SK-N-SH (cell line): ENCODE data around the gene TMOD4. TPM values are rescaled to one million over a fixed set of nuclear protein-coding genes. Genes with fewer than 3 reads are reported as not detected.

ENCODE experiments used
- CTCF ChIA-PET: fragments of 300-600, 350-600 bp; formaldehyde crosslinking; extraction: SDS; loops from one replicate; lab custom pipeline; 2021; lab: Yijun Ruan, JAX
- POLR2A ChIA-PET: fragments of 350-600 bp; sonication (Branson Sonifier 250); formaldehyde crosslinking; extraction: SDS; loops from one replicate; lab custom pipeline; 2020; ENCODE audit warnings: antibody characterized with exemption, inconsistent platforms; lab: Yijun Ruan, JAX
- DNase-seq: peaks from one replicate; pipeline ENCODE4 v3.0.0; 2012
- H2AFZ ChIP-seq: fragments of 200-600 bp; sonication (generic); 2 replicates; pipeline ENCODE4 v1.8.1; 2016; ENCODE audit warnings: antibody characterized with exemption, mild to moderate bottlenecking, low read depth
- H3F3A ChIP-seq: fragments of 200-600 bp; sonication (generic); replicated peaks from 2 replicates; pipeline ENCODE3; 2016; ENCODE audit warnings: antibody characterized with exemption, mild to moderate bottlenecking; ENCODE audit not compliant: insufficient read depth
- H3K27ac ChIP-seq, 2 experiments: fragments of 200-500 bp in 1 of 2; fragments of 200-600 bp in 1 of 2; sonication (Bioruptor generic) in 1 of 2; sonication (generic), shearing (Covaris generic) in 1 of 2; 2 replicates each; pipeline versions ENCODE4 v1.5.1 to v1.6.1; 2014 to 2016; ENCODE audit warnings: low read depth in 2 of 2, inconsistent platforms in 1 of 2, low read length in 1 of 2, mild to moderate bottlenecking in 1 of 2, mixed read lengths in 1 of 2
- H3K27me3 ChIP-seq: fragments of 200-600 bp; sonication (generic), shearing (Covaris generic); 2 replicates; pipeline ENCODE4 v1.6.1; 2016; ENCODE audit warnings: mixed run types; ENCODE audit not compliant: insufficient read depth
- H3K36me3 ChIP-seq, 2 experiments: fragments of 200-500 bp in 1 of 2; fragments of 200-600 bp in 1 of 2; sonication (Bioruptor generic) in 1 of 2; sonication (generic) in 1 of 2; replicated peaks in 1 of 2; 2 replicates each; pipeline versions ENCODE3 to v1.5.1; 2014 to 2016; ENCODE audit warnings: low read length in 1 of 2, mild to moderate bottlenecking in 1 of 2; ENCODE audit not compliant: insufficient read depth in 2 of 2, control insufficient read depth in 1 of 2
- H3K4me1 ChIP-seq, 2 experiments: fragments of 200-500 bp in 1 of 2; fragments of 200-600 bp in 1 of 2; sonication (Bioruptor generic) in 1 of 2; sonication (generic), shearing (Covaris generic) in 1 of 2; 2 replicates each; pipeline versions ENCODE4 v1.5.1 to v1.6.1; 2014 to 2016; ENCODE audit warnings: low read depth in 1 of 2, low read length in 1 of 2, mixed run types in 1 of 2; ENCODE audit not compliant: insufficient read depth in 2 of 2, control insufficient read depth in 1 of 2
- H3K4me2 ChIP-seq: fragments of 200-600 bp; sonication (generic), shearing (Covaris generic); 2 replicates; pipeline ENCODE4 v1.6.1; 2017; ENCODE audit warnings: mixed run types
- H3K4me3 ChIP-seq, 2 experiments: fragments of 200-500 bp in 1 of 2; fragments of 200-600 bp in 1 of 2; sonication (Bioruptor generic) in 1 of 2; sonication (generic), shearing (Covaris generic) in 1 of 2; 2 replicates each; pipeline versions ENCODE4 v1.5.1 to v1.8.1; 2014 to 2016; ENCODE audit warnings: low read depth in 2 of 2, inconsistent platforms in 1 of 2, low read length in 1 of 2, mild to moderate bottlenecking in 1 of 2, mixed read lengths in 1 of 2, moderate library complexity in 1 of 2
- H3K79me2 ChIP-seq: fragments of 200-600 bp; sonication (generic); 2 replicates; pipeline ENCODE4 v1.8.1; 2017; ENCODE audit warnings: mild to moderate bottlenecking; ENCODE audit not compliant: insufficient read depth
- H3K9ac ChIP-seq: fragments of 200-600 bp; sonication (generic); 2 replicates; pipeline ENCODE4 v1.6.1; 2017; ENCODE audit warnings: mixed run types
- H3K9me2 ChIP-seq: fragments of 200-600 bp; sonication (generic); 2 replicates; pipeline ENCODE4 v1.6.1; 2017; ENCODE audit warnings: mixed run types
- H3K9me3 ChIP-seq: fragments of 200-600 bp; sonication (generic); 2 replicates; pipeline ENCODE4 v1.6.1; 2017; ENCODE audit warnings: mixed run types, mild to moderate bottlenecking, moderate library complexity
- H4K20me1 ChIP-seq: fragments of 200-600 bp; sonication (generic); 2 replicates; pipeline ENCODE4 v1.6.1; 2017; ENCODE audit warnings: mild to moderate bottlenecking, mixed run types; ENCODE audit not compliant: insufficient read depth
- GABPA ChIP-seq: IDR thresholded peaks from 2 replicates; pipeline ENCODE4 v1.4.0; 2012; ENCODE audit warnings: low read depth, mild to moderate bottlenecking
- MXI1 ChIP-seq: IDR thresholded peaks from 2 replicates; pipeline ENCODE4 v1.6.1; 2012; ENCODE audit warnings: mild to moderate bottlenecking, low read depth, low read length, improper control_type of control experiment
- NFIC ChIP-seq: IDR thresholded peaks from 2 replicates; pipeline ENCODE4 v1.4.0; 2012; ENCODE audit warnings: borderline replicate concordance
- RAD21 ChIP-seq: IDR thresholded peaks from 2 replicates; pipeline ENCODE4 v1.6.1; 2012; ENCODE audit warnings: mild to moderate bottlenecking, low read length
- RCOR1 ChIP-seq: fragments of 150-350 bp; IDR thresholded peaks from 2 replicates; pipeline ENCODE4 v1.6.1; 2017; ENCODE audit warnings: antibody characterized with exemption, low read length
- SMC3 ChIP-seq: IDR thresholded peaks from 2 replicates; pipeline ENCODE4 v1.6.1; 2012; ENCODE audit warnings: low read depth, low read length, improper control_type of control experiment
- TAF1 ChIP-seq: IDR thresholded peaks from 2 replicates; pipeline ENCODE4 v1.6.1; 2012; ENCODE audit warnings: low read depth, mild to moderate bottlenecking, low read length, moderate library complexity, borderline replicate concordance
- YY1 ChIP-seq: IDR thresholded peaks from 2 replicates; pipeline ENCODE4 v1.4.0; 2012; ENCODE audit warnings: low read depth, mild to moderate bottlenecking
- WGBS: methylation state at CpG from one replicate; pipeline ENCODE4 v1.1.6; 2017; ENCODE audit warnings: low lambda C conversion rate; 5-methylcytosine and 5-hydroxymethylcytosine counted together
- polyA plus RNA-seq, 3 experiments: library from polyadenylated mRNA; depleted of rRNA; stranded (reverse); fragments of >200 nt; gene quantifications; 2 replicates each; pipeline ENCODE4 v1.2.3, GENCODE V29; 2012
- TF ChIP-seq, protein P1 (sequence below): IDR thresholded peaks from 2 replicates; pipeline ENCODE4 v1.6.1; 2012; ENCODE audit warnings: mild to moderate bottlenecking, low read depth, low read length, moderate library complexity
- TF ChIP-seq, protein P2 (sequence below): IDR thresholded peaks from 2 replicates; pipeline ENCODE4 v1.4.0; 2012; ENCODE audit warnings: low read depth

The TMOD4 gene
- polyA plus RNA-seq, 1 of the 3 experiments (the other 2 are of a cell fraction), result 0.59 TPM

DNA sequence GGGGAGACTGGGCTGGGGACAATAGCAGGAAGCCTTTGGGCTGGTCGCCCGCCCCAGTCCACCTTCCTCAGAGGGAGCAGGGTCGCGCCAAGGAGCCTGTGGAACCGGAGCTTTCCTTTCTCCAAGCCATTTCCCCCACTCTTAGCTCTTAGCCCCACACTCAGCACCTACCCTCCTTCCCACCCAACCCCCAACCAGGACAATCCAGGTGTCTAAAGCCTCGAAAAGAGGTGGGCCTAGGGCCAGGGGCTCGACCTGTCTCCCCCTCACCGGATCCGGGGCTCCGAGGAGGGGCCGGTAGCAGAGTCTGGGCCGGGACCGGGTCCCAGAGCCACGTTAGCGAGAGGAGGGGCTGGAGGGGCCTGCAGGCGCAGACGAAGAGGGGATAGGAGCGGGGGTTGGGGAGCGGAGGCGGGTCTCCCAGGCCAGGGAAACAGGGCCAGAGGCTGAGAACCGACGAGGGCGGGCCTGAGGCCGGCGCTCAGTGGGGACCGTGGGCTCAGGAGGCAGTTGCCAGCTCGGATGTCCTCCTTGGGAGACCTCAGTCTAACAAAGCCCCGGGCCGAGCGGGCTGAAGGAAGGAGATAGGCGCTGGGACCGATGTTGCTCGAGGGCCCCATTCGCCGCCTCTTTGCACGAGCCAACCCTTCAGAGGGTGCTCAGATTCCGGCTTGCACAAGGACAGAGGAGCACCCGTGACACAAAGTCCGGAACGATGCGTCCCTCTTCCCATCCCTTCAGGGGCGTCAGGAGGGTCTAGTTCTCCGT lies 30.3 kb downstream of the TMOD4 start:
- Histone ChIP-seq H3K79me2 (no peaks in the 10 kb centered on the region), H3F3A (no peaks in the 10 kb centered on the region), H3K9ac (peak overlapping the region; percentile 82), H3K27me3 (no peaks in the 10 kb centered on the region), H3K27ac (no peak overlapping the region; a peak in 1 of 4 replicates), H3K4me2 (peak overlapping the region; percentile 98), H2AFZ (peak overlapping the region; percentile 87), H3K4me1 (peaks cover 0 to 21% of the 10 kb centered on the region in 2 experiments; a peak in 1 of 4 replicates)
- WGBS, result 68% methylated on average over 17 of the region's 43 CpGs
- DNase-seq, result peak; percentile 64
- TF ChIP-seq, protein P1, sequence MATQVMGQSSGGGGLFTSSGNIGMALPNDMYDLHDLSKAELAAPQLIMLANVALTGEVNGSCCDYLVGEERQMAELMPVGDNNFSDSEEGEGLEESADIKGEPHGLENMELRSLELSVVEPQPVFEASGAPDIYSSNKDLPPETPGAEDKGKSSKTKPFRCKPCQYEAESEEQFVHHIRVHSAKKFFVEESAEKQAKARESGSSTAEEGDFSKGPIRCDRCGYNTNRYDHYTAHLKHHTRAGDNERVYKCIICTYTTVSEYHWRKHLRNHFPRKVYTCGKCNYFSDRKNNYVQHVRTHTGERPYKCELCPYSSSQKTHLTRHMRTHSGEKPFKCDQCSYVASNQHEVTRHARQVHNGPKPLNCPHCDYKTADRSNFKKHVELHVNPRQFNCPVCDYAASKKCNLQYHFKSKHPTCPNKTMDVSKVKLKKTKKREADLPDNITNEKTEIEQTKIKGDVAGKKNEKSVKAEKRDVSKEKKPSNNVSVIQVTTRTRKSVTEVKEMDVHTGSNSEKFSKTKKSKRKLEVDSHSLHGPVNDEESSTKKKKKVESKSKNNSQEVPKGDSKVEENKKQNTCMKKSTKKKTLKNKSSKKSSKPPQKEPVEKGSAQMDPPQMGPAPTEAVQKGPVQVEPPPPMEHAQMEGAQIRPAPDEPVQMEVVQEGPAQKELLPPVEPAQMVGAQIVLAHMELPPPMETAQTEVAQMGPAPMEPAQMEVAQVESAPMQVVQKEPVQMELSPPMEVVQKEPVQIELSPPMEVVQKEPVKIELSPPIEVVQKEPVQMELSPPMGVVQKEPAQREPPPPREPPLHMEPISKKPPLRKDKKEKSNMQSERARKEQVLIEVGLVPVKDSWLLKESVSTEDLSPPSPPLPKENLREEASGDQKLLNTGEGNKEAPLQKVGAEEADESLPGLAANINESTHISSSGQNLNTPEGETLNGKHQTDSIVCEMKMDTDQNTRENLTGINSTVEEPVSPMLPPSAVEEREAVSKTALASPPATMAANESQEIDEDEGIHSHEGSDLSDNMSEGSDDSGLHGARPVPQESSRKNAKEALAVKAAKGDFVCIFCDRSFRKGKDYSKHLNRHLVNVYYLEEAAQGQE, result no peak
- TF ChIP-seq SMC3 (no peak), GABPA (no peak), NFIC (no peak), RCOR1 (no peak), RAD21 (no peak), TAF1 (no peak), MXI1 (no peak)
- TF ChIP-seq, protein P2, sequence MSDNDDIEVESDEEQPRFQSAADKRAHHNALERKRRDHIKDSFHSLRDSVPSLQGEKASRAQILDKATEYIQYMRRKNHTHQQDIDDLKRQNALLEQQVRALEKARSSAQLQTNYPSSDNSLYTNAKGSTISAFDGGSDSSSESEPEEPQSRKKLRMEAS, result no peak
- TF ChIP-seq, all 33 proteins: peak for 0
- Histone ChIP-seq H3K4me3 (peak overlapping the region; percentile 70 to 91), H3K9me3 (no peaks in the 10 kb centered on the region), H3K9me2 (no peaks in the 10 kb centered on the region), H4K20me1 (no peaks in the 10 kb centered on the region), H3K36me3 (no peaks in the 10 kb centered on the region)
- CTCF ChIA-PET, result interaction anchor here (1.1 to 6.8 kb wide), 3 partner anchors 10 to 46 kb away, joined by 3 to 40 read pairs (median 11); partner anchors contain the start of gene TNFAIP8L2
- POLR2A ChIA-PET, result interaction anchor here (0.6 kb wide), 1 partner anchor 140 kb away, joined by 4 read pairs; no protein-coding TSS in a partner anchor

GRCh38 chr1:151144474-151145303 lies 31.1 kb downstream of the TMOD4 start:
- Histone ChIP-seq H3K4me2 (peak overlapping the region; percentile 98; the same call in 1 of the 2 replicates), H3K36me3 (no peaks in the 10 kb centered on the region), H3K9ac (no peak overlapping the region), H3K4me1 (peaks cover 0 to 21% of the 10 kb centered on the region in 2 experiments; a peak in 1 of 4 replicates), H3K27ac (no peak overlapping the region), H3K9me2 (no peaks in the 10 kb centered on the region), H3F3A (no peaks in the 10 kb centered on the region), H4K20me1 (no peaks in the 10 kb centered on the region), H3K4me3 (no peak overlapping the region; a peak in 1 of 4 replicates), H3K27me3 (no peaks in the 10 kb centered on the region), H3K9me3 (no peaks in the 10 kb centered on the region)
- 98% methylated on average over 6 of the region's 7 CpGs for WGBS
- POLR2A ChIA-PET, result interaction anchor here (0.6 kb wide), 1 partner anchor 141 kb away, joined by 4 read pairs; no protein-coding TSS in a partner anchor
- peak; percentile 26 for DNase-seq
- TF ChIP-seq YY1 (no peak), GABPA (no peak), SMC3 (no peak)
- TF ChIP-seq, protein P1, result peak; percentile 37; the same call in 1 of the 2 replicates
- TF ChIP-seq, all 33 proteins: peak for 1
- CTCF ChIA-PET, result interaction anchor here (1.1 to 6.8 kb wide), 3 partner anchors 11 to 97 kb away, joined by 4 to 40 read pairs (median 11); partner anchors contain the start of genes C1orf56 and TNFAIP8L2
- H3K79me2 ChIP-seq, result no peaks in the 10 kb centered on the region
- H2AFZ ChIP-seq, result no peak overlapping the region
